H1 (cell line): ENCODE data around the gene SEC61B. TPM values are rescaled to one million over a fixed set of nuclear protein-coding genes. Genes with fewer than 3 reads are reported as not detected.

Experiments
- CTCF ChIA-PET: fragments of 300-600 bp; sonication (Branson Sonifier 250); formaldehyde crosslinking; loops from one replicate; lab custom pipeline; 2021; ENCODE audit not compliant: partially characterized antibody; lab: Charles Lee
- POLR2A ChIA-PET: fragments of 300-600 bp; sonication (Branson Sonifier 250); formaldehyde crosslinking; loops from one replicate; lab custom pipeline; 2021; ENCODE audit warnings: inconsistent platforms; ENCODE audit not compliant: partially characterized antibody; lab: Charles Lee
- DNase-seq, 2 experiments: peaks; one replicate each; pipeline versions ENCODE4 v3.0.0 to v3.0.0-alpha.2; 2010 to 2022; ENCODE audit warnings: low spot score in 2 of 2, low read depth in 1 of 2, mixed read lengths in 1 of 2
- FAIRE-seq: peaks from 2 replicates; lab custom pipeline; 2011; peaks lifted over from hg19 to GRCh38; lab: Jason Lieb, UNC
- H2AFZ ChIP-seq: 2 replicates; pipeline ENCODE4 v1.8.1; 2012; ENCODE audit warnings: low read length, inconsistent platforms
- H2AK5ac ChIP-seq: 2 replicates; pipeline ENCODE4 v1.6.1; 2013; ENCODE audit warnings: low read depth, low read length
- H2BK120ac ChIP-seq: replicated peaks from 2 replicates; pipeline ENCODE3; 2013; ENCODE audit warnings: low read depth, low read length, inconsistent platforms
- H2BK12ac ChIP-seq: 2 replicates; pipeline ENCODE4 v1.6.1; 2013; ENCODE audit warnings: low read depth, low read length
- H2BK15ac ChIP-seq: 2 replicates; pipeline ENCODE4 v1.6.1; 2013; ENCODE audit warnings: low read length
- H2BK20ac ChIP-seq: 2 replicates; pipeline ENCODE4 v1.6.1; 2013; ENCODE audit warnings: low read length
- H2BK5ac ChIP-seq: 2 replicates; pipeline ENCODE4 v1.6.1; 2013; ENCODE audit warnings: low read depth, low read length
- H3K14ac ChIP-seq: 2 replicates; pipeline ENCODE4 v1.6.1; 2013; ENCODE audit warnings: inconsistent platforms; ENCODE audit not compliant: insufficient read length
- H3K18ac ChIP-seq: 2 replicates; pipeline ENCODE4 v1.6.1; 2013; ENCODE audit warnings: low read length; ENCODE audit errors: extremely low read depth
- H3K23ac ChIP-seq: 2 replicates; pipeline ENCODE4 v1.6.1; 2013; ENCODE audit warnings: inconsistent platforms; ENCODE audit not compliant: insufficient read length
- H3K23me2 ChIP-seq: 2 replicates; pipeline ENCODE4 v1.6.1; 2013; ENCODE audit warnings: low read depth, low read length
- H3K27ac ChIP-seq: 2 replicates; pipeline ENCODE4 v1.6.1; 2011; ENCODE audit warnings: low read depth, low read length, inconsistent platforms
- H3K27me3 ChIP-seq, 4 experiments: replicated peaks in 1 of 4; 1 replicate in 1 of 4; 2 replicates in 3 of 4; pipeline versions ENCODE4 v1.6.1 to v1.8.1; 2011 to 2013; ENCODE audit warnings: low read length in 3 of 4, mild to moderate bottlenecking in 3 of 4, inconsistent platforms in 2 of 4, mixed read lengths in 2 of 4, moderate library complexity in 1 of 4; ENCODE audit not compliant: control insufficient read depth in 3 of 4, insufficient read depth in 3 of 4; ENCODE audit errors: extremely low read depth in 1 of 4
- H3K36me3 ChIP-seq, 4 experiments: 2 replicates each; pipeline versions ENCODE4 v1.6.1 to v1.8.1; 2011 to 2013; ENCODE audit warnings: mild to moderate bottlenecking in 4 of 4, low read length in 3 of 4, moderate library complexity in 2 of 4, control low read depth in 1 of 4, inconsistent platforms in 1 of 4; ENCODE audit not compliant: insufficient read depth in 4 of 4, control insufficient read depth in 2 of 4
- H3K4ac ChIP-seq: replicated peaks from 2 replicates; pipeline ENCODE3; 2013; ENCODE audit warnings: low read length, low read depth, mixed read lengths, inconsistent platforms; ENCODE audit not compliant: insufficient read length
- H3K4me1 ChIP-seq, 4 experiments: replicated peaks in 1 of 4; 1 replicate in 1 of 4; 2 replicates in 3 of 4; pipeline versions ENCODE4 v1.6.1 to v1.8.1; 2011 to 2013; ENCODE audit warnings: low read length in 3 of 4, inconsistent platforms in 2 of 4, mixed read lengths in 1 of 4; ENCODE audit not compliant: insufficient read depth in 4 of 4, control insufficient read depth in 3 of 4
- H3K4me2 ChIP-seq, 2 experiments: 2 replicates each; pipeline versions ENCODE4 v1.6.1 to v1.8.1; 2011 to 2013; ENCODE audit warnings: low read depth in 2 of 2, low read length in 2 of 2, control low read depth in 1 of 2, inconsistent platforms in 1 of 2, mild to moderate bottlenecking in 1 of 2; ENCODE audit not compliant: insufficient read depth in 1 of 2
- H3K4me3 ChIP-seq, 4 experiments: fragments of 200-600, 300-600 bp in 1 of 4; sonication (generic), shearing (Covaris generic), sonication (Bioruptor Twin) in 1 of 4; 2 replicates each; pipeline versions ENCODE4 v1.5.1 to v1.8.1; 2011 to 2016; ENCODE audit warnings: low read length in 4 of 4, low read depth in 3 of 4, control low read depth in 2 of 4, inconsistent platforms in 2 of 4, mild to moderate bottlenecking in 2 of 4, mixed read lengths in 1 of 4, moderate library complexity in 1 of 4; ENCODE audit not compliant: insufficient read depth in 2 of 4; ENCODE audit errors: extremely low read depth in 1 of 4
- H3K56ac ChIP-seq: replicated peaks from 2 replicates; pipeline ENCODE3; 2013; ENCODE audit warnings: low read depth, mild to moderate bottlenecking, mixed read lengths, low read length, inconsistent platforms; ENCODE audit not compliant: insufficient read length
- H3K79me1 ChIP-seq: 2 replicates; pipeline ENCODE4 v1.6.1; 2013; ENCODE audit warnings: low read depth, low read length, control low read depth
- H3K79me2 ChIP-seq, 2 experiments: 2 replicates each; pipeline versions ENCODE4 v1.6.1 to v1.8.1; 2012 to 2013; ENCODE audit warnings: low read length in 2 of 2, mild to moderate bottlenecking in 2 of 2, inconsistent platforms in 1 of 2; ENCODE audit not compliant: insufficient read depth in 2 of 2, control insufficient read depth in 1 of 2
- H3K9ac ChIP-seq, 4 experiments: replicated peaks in 1 of 4; 1 replicate in 1 of 4; 2 replicates in 3 of 4; pipeline versions ENCODE4 v1.6.1 to v1.8.1; 2011 to 2013; ENCODE audit warnings: low read depth in 3 of 4, low read length in 3 of 4, control low read depth in 2 of 4, mild to moderate bottlenecking in 2 of 4, moderate library complexity in 2 of 4, inconsistent platforms in 1 of 4; ENCODE audit errors: extremely low read depth in 1 of 4
- H3K9me3 ChIP-seq, 2 experiments: 2 replicates each; pipeline versions ENCODE4 v1.6.1 to v1.8.1; 2012 to 2013; ENCODE audit warnings: mild to moderate bottlenecking in 2 of 2, moderate library complexity in 2 of 2, control low read depth in 1 of 2, inconsistent platforms in 1 of 2, low read depth in 1 of 2, low read length in 1 of 2, mixed read lengths in 1 of 2; ENCODE audit not compliant: insufficient read depth in 2 of 2
- H4K20me1 ChIP-seq, 2 experiments: replicated peaks in 1 of 2; 2 replicates each; pipeline versions ENCODE3 to v1.8.1; 2011 to 2013; ENCODE audit warnings: inconsistent platforms in 2 of 2, low read length in 2 of 2, mild to moderate bottlenecking in 1 of 2; ENCODE audit not compliant: insufficient read depth in 2 of 2, control insufficient read depth in 1 of 2
- H4K5ac ChIP-seq: 2 replicates; pipeline ENCODE4 v1.6.1; 2013; ENCODE audit warnings: low read length, low read depth, mixed read lengths, inconsistent platforms; ENCODE audit not compliant: insufficient read length
- H4K8ac ChIP-seq: 2 replicates; pipeline ENCODE4 v1.8.0; 2013; ENCODE audit warnings: mild to moderate bottlenecking, moderate library complexity, low read length, inconsistent platforms; ENCODE audit not compliant: insufficient read depth; ENCODE audit errors: extremely low read depth
- H4K91ac ChIP-seq: replicated peaks from 2 replicates; pipeline ENCODE3; 2013; ENCODE audit warnings: low read length, mixed read lengths, inconsistent platforms; ENCODE audit not compliant: insufficient read length
- CTBP2 ChIP-seq: IDR thresholded peaks from 2 replicates; pipeline ENCODE4 v1.7.0; 2011; ENCODE audit warnings: borderline replicate concordance, mild to moderate bottlenecking, moderate library complexity, mixed read lengths, low read length; ENCODE audit not compliant: insufficient read depth, insufficient read length
- E2F6 ChIP-seq: IDR thresholded peaks from 2 replicates; pipeline ENCODE4 v1.6.1; 2012; ENCODE audit warnings: inconsistent platforms
- HDAC6 ChIP-seq: IDR thresholded peaks from one replicate; pipeline ENCODE4 v1.7.1; 2012; ENCODE audit warnings: low read depth, mild to moderate bottlenecking, inconsistent platforms, low read length, moderate library complexity
- JUND ChIP-seq: IDR thresholded peaks from 2 replicates; pipeline ENCODE4 v1.6.1; 2011; ENCODE audit warnings: mild to moderate bottlenecking, improper control_type of control experiment, low read length
- KDM1A ChIP-seq: fragments of 200-600, 300-600 bp; sonication (generic); IDR thresholded peaks from 2 replicates; pipeline ENCODE4 v1.7.1; 2016; ENCODE audit warnings: mild to moderate bottlenecking, low read length, borderline replicate concordance
- KDM4A ChIP-seq: IDR thresholded peaks from one replicate; pipeline ENCODE4 v1.7.1; 2012; ENCODE audit warnings: low read depth, mild to moderate bottlenecking, moderate library complexity, low read length, inconsistent platforms; ENCODE audit not compliant: severe bottlenecking
- KDM5A ChIP-seq: fragments of 200-600 bp; IDR thresholded peaks from 2 replicates; pipeline ENCODE4 v1.7.1; 2012; ENCODE audit warnings: mild to moderate bottlenecking, low read length, inconsistent platforms, mixed read lengths
- PHF8 ChIP-seq: fragments of 200-600 bp; sonication (generic); conservative IDR thresholded peaks from 2 replicates; pipeline ENCODE4 v1.7.1; 2012; ENCODE audit warnings: low read depth, mild to moderate bottlenecking, inconsistent platforms, low read length, moderate library complexity
- RAD21 ChIP-seq, 2 experiments: IDR thresholded peaks in 1 of 2; conservative IDR thresholded peaks in 1 of 2; 2 replicates each; pipeline ENCODE4 v1.6.1; 2011; ENCODE audit warnings: low read depth in 2 of 2, low read length in 2 of 2, improper control_type of control experiment in 1 of 2, inconsistent platforms in 1 of 2, mild to moderate bottlenecking in 1 of 2, moderate library complexity in 1 of 2
- SAP30 ChIP-seq: fragments of 300-600 bp; sonication (generic); IDR thresholded peaks from 2 replicates; pipeline ENCODE4 v1.7.1; 2012; ENCODE audit warnings: low read length, moderate library complexity, mild to moderate bottlenecking, inconsistent platforms; ENCODE audit not compliant: insufficient read depth, insufficient replicate concordance
- SIRT6 ChIP-seq: IDR thresholded peaks from one replicate; pipeline ENCODE4 v1.7.1; 2012; ENCODE audit warnings: low read length, inconsistent platforms
- SUZ12 ChIP-seq: fragments of 200-600 bp; sonication (generic); IDR thresholded peaks from 2 replicates; pipeline ENCODE4 v1.6.1; 2012; ENCODE audit warnings: mild to moderate bottlenecking, inconsistent platforms, low read length, moderate library complexity, mixed read lengths
- TBP ChIP-seq: IDR thresholded peaks from 2 replicates; pipeline ENCODE4 v1.6.1; 2011; ENCODE audit warnings: low read depth, low read length, improper control_type of control experiment
- TEAD4 ChIP-seq: IDR thresholded peaks from 2 replicates; pipeline ENCODE4 v1.6.1; 2012; ENCODE audit warnings: low read depth, low read length, inconsistent platforms, mixed read lengths
- polyA plus RNA-seq, 7 experiments: library from polyadenylated mRNA; depleted of rRNA in 3 of 7; stranded (reverse) in 5 of 7; unstranded in 2 of 7; fragments of >200 nt in 5 of 7; fragments of 200-250 nt in 2 of 7; gene quantifications; 1 replicate in 5 of 7; 2 replicates in 1 of 7; 4 replicates in 1 of 7; pipeline versions ENCODE4 v1.2.1 to v1.2.3, GENCODE V29; 2011 to 2013; ENCODE audit warnings: missing spikeins in 2 of 7, mixed read lengths in 2 of 7
- total RNA-seq: library from RNA; stranded (reverse); fragmentation: NEBNext Ultra II Directional; extraction: Animal tissue kit (Norgen Biotek cat#: 25700); gene quantifications from 2 replicates; pipeline ENCODE4 v1.2.1, GENCODE V29; 2021

SEC61B gene
- total and polyA plus RNA-seq, 2 of the 8 experiments (the other 6 are each of a cell fraction or from before 2014, with no cell fraction given): 155 to 379 TPM

DNA sequence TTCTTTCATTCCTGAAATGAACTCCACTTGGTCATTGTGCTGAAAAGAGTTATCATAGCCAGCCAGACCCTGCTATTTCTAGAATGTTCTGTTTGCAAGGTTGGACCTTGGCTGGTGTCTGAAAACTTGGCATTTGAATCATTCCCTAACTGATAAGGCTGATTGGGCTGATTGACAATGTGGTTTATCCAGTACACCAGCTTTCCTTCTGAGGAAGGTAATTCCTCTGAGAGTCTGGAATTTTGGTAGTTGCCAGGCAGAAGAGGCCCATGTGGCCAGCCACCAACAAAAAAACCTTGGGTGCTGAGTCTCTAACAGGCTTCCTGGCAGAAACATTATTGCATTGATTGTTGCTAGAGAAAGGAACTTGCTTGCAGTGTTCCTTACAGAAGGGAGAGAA is 15.3 kb downstream of the SEC61B start:
- H2BK15ac ChIP-seq: no peak overlapping the region
- no peak overlapping the region for H3K4me2 ChIP-seq
- peaks cover 0 to 3% (median 0%) of the 10 kb centered on the region in 4 experiments; a peak in 1 of 8 replicates for H3K36me3 ChIP-seq
- no peaks in the 10 kb centered on the region for H3K23me2 ChIP-seq
- H4K91ac ChIP-seq: no peak overlapping the region
- no peak overlapping the region for H4K5ac ChIP-seq
- H2AK5ac ChIP-seq: no peak overlapping the region
- H2BK120ac ChIP-seq: no peak overlapping the region
- H2BK12ac ChIP-seq: no peak overlapping the region
- no peaks in the 10 kb centered on the region for H3K79me2 ChIP-seq
- H3K79me1 ChIP-seq: no peaks in the 10 kb centered on the region; the same call in 1 of the 2 replicates
- no peak overlapping the region for H4K8ac ChIP-seq
- no peak overlapping the region for H2AFZ ChIP-seq
- no peak overlapping the region for H3K9ac ChIP-seq
- CTCF ChIA-PET: interaction anchor here (1.3 to 1.5 kb wide), 2 partner anchors 28 to 67 kb away, joined by 4 to 5 read pairs; no protein-coding TSS in a partner anchor
- no peak overlapping the region for H2BK5ac ChIP-seq
- no peak overlapping the region for H3K56ac ChIP-seq
- POLR2A ChIA-PET: no interaction called here
- no peak for FAIRE-seq
- no peak overlapping the region for H3K4ac ChIP-seq
- no peak overlapping the region for H3K27ac ChIP-seq
- H3K14ac ChIP-seq: no peak overlapping the region
- H2BK20ac ChIP-seq: no peak overlapping the region
- no peak overlapping the region for H3K23ac ChIP-seq
- no peak for DNase-seq
- no peaks in the 10 kb centered on the region for H3K9me3 ChIP-seq
- no peaks in the 10 kb centered on the region for H3K27me3 ChIP-seq
- no peak overlapping the region for H3K4me3 ChIP-seq
- H3K18ac ChIP-seq: no peak overlapping the region
- no peaks in the 10 kb centered on the region for H4K20me1 ChIP-seq
- no peaks in the 10 kb centered on the region for H3K4me1 ChIP-seq
- TF ChIP-seq SUZ12: no peak
- no peak for TF ChIP-seq TBP
- no peak for TF ChIP-seq E2F6
- TF ChIP-seq KDM5A: no peak
- TF ChIP-seq CTBP2: no peak
- TF ChIP-seq KDM1A: no peak
- no peak for TF ChIP-seq RAD21 (IDR thresholded peaks at IDR 0.05 in 1 of 2, conservative IDR thresholded peaks at IDR 0.05 in 1 of 2; ENCODE audit: low read depth in 2 of 2, low read length in 2 of 2)
- no peak for TF ChIP-seq JUND
- no peak for TF ChIP-seq PHF8
- no peak for TF ChIP-seq SIRT6
- no peak for TF ChIP-seq TEAD4
- no peak for TF ChIP-seq SAP30
- no peak for TF ChIP-seq KDM4A
- no peak for TF ChIP-seq HDAC6
